HG02642 (cell line): ENCODE results near the gene EFHD1.
A peak's percentile ranks its signal among the peaks of the same experiment; 100 is the strongest.
"Not testable (repeated sequence)": the region's sequence is repeated elsewhere in the genome, so short reads cannot be mapped to it uniquely, and the experiment has no call there.

ENCODE experiments used
- ATAC-seq: cut with Tn5 transposase; IDR thresholded peaks from one replicate; pipeline ENCODE4 v1.9.1; 2021; ENCODE audit warnings: mild to moderate bottlenecking; ENCODE audit not compliant: unreplicated experiment, poor library complexity

The EFHD1 gene

GRCh38 chr2:232687382-232688160, 54.2 kb downstream of the EFHD1 start:
- no peak for ATAC-seq

- ATAC-seq: no peak
Measured at GRCh38 chr2:232688201-232688600, 54.8 kb downstream of the EFHD1 start.

GRCh38 chr2:232689152-232689910, 55.9 kb downstream of the EFHD1 start:
- no peak for ATAC-seq

GRCh38 chr2:232691117-232691516, 57.7 kb downstream of the EFHD1 start:
- ATAC-seq: not testable (repeated sequence)

- ATAC-seq: no peak
Measured at GRCh38 chr2:232693344-232693743, 59.9 kb downstream of the EFHD1 start.

GRCh38 chr2:232696609-232697058, 63.2 kb downstream of the EFHD1 start:
- ATAC-seq: no peak

- peak; percentile 84 for ATAC-seq
Measured at GRCh38 chr2:232697059-232697806, 63.8 kb downstream of the EFHD1 start, which contains the start of gene GIGYF2. GIGYF2 (plus strand) TSS chr2:232697331; CDS start chr2:232735198, 37,867 bp downstream.

- ATAC-seq: no peak
Measured at GRCh38 chr2:232697807-232698110, 64.4 kb downstream of the EFHD1 start.

GRCh38 chr2:232698556-232699091, 65.2 kb downstream of the EFHD1 start:
- ATAC-seq: no peak

- no peak for ATAC-seq
Measured at GRCh38 chr2:232699110-232699509, 65.7 kb downstream of the EFHD1 start.

- no peak for ATAC-seq
Measured at GRCh38 chr2:232700154-232700553, 66.8 kb downstream of the EFHD1 start.

GRCh38 chr2:232707076-232707475, 73.7 kb downstream of the EFHD1 start:
- ATAC-seq: no peak

- ATAC-seq: no peak
Measured at GRCh38 chr2:232713505-232713904, 80.1 kb downstream of the EFHD1 start.

- ATAC-seq: no peak
Measured at GRCh38 chr2:232714969-232715368, 81.6 kb downstream of the EFHD1 start.

- not testable (repeated sequence) for ATAC-seq
Measured at GRCh38 chr2:232720056-232720455, 86.7 kb downstream of the EFHD1 start.

GRCh38 chr2:232721261-232721660, 87.9 kb downstream of the EFHD1 start:
- ATAC-seq: no peak

GRCh38 chr2:232721882-232722281, 88.5 kb downstream of the EFHD1 start:
- ATAC-seq: no peak

- ATAC-seq: no peak
Measured at GRCh38 chr2:232723027-232723426, 89.6 kb downstream of the EFHD1 start.

GRCh38 chr2:232728785-232729184, 95.4 kb downstream of the EFHD1 start:
- ATAC-seq: no peak

- no peak for ATAC-seq
Measured at GRCh38 chr2:232731470-232731869, 98.1 kb downstream of the EFHD1 start.
